SKM-1 treated with dmso at 0.1 percent for 144 hours (cell line): ENCODE data around the gene IGSF9B.

ENCODE experiments used
- DNase-seq: peaks from one replicate; lab custom pipeline; 2025; ENCODE audit not compliant: unreplicated experiment; lab: John Stamatoyannopoulos, UW

IGSF9B gene

DNA sequence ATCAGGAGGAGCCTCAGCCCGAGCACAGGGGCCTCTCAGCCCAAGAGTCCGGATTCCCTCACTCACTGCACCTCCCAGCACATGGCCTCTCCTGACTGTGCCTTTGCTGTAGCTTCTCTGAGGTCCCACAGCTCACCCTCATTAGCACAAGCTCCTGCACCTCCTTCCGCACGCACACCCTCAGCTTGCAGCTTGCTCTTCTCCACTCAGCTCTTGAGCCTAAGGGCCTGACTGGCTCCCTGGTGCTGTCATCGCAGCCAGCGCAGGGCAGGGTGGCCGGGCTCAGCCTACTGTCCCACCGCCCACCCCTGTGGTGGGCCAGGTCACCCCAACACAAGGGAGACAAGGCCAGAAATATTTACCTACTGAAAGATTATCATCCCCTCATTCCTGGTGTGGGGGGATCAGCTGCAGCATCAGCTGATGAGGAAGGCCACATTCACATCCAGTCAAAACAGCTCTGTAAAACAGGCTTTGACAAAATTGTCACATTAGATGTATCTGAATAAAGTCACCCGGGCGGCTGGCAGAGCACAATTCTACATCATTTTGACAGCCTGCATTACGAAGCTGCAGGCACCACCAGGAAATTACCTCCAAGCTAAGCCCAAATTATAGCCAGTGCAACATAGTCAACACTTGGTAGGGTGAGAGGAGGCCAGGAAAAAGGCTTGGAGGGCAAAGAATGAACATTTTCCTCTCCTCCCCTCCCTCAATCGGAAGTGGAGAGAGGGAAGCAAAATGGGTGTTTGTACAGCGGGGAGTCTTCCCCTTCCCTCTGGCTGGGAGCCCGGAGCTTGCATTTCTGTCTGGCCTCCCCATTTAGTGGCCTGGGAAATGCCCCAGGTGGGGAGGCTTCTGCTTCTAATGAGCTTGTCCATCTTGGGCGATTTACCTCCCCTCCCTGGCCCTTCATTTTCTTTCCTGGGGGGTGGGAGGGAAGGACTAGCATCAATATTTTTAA is 29.5 kb upstream of the IGSF9B start:
- DNase-seq: no peak

DNA sequence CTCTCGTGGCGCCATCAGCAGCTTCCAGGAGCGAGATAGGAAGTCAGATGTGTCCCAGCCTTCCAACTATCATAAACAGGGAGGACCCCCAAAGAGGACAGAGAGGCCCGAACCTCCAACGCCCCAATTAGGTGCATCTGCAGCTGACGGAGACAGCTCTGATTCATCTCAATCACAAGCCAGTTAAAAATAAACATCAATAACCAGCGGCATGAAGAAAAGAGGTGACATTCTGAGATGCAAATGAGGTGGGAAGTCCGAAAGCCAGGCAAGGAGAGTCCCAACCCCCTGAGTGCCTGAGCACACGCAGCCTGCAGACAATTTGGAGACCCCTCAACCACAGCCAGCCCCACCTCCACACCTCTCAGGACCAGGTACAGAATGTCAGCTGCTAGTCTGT is 28.1 kb upstream of the IGSF9B start:
- no peak for DNase-seq

DNA sequence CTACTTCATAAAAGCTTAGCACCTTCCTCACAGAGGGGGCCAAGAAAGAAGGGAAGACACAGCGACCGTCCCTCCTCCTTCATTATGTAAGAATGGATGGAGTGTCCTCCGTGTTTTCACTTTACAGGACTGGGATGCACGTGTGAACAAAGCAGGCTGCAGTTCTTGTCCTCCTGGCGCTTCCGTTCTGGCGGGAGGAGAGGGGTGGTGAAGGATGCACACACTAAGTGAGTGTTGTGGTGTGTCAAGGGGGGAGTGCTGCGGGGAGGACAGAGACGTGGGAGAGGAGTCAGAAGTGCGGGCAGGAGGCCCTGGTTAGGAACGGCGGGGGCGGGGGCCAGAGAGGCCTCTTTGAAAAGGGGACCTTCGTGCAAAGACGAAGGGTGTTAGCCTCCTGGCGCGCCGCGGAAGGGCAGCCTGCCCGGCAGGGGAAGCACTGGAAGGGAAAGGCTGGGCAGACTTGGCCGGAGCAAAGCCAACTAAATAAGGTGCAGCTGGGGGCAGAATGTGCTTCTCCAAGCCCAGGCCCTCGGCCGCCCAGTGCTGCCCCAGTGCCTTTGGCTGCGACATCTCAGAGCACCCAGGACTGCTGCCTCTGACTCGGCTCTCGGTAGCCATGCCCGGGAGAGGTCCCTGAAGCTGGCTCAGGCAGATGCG is 27.0 kb upstream of the IGSF9B start:
- no peak for DNase-seq

DNA sequence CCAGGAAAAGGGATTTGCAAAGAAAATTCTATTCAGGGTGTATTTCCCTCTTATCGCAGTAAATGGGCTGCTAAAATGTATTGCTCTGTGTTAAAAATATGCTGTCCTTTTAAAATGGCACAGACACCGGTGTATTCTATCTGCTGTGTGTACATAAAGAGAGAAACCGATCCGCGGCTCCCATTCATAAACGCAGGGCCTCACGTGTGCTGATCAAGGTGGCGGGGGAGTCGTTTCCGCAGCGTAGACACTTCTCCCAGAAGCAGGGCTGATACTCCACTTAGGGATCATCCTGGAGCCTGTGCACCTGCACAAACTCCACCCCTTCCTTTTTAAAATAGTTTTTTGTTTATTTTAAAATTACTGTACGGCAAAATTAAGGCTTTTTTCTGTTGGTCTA is 26.1 kb upstream of the IGSF9B start:
- DNase-seq: no peak

DNA sequence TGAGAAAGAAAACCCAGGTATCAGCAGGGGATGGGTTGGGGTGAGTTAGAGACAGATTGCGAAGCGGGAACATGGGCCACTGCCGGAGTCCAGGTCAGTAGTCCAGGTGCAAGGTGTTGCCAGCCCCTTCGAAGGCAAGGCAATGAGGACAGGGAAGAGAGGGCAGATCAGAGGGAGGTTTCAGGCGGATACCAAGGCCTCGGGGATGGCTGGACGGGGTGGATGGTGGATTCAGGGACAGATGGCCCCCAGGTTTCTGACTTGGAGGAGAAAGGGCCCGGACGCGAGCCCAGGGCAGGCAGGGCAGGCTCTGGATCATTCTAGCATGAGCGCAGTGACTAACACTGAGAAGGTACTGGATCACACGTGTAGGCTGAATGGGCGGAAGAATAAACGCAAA is 25.4 kb upstream of the IGSF9B start:
- DNase-seq: no peak

DNA sequence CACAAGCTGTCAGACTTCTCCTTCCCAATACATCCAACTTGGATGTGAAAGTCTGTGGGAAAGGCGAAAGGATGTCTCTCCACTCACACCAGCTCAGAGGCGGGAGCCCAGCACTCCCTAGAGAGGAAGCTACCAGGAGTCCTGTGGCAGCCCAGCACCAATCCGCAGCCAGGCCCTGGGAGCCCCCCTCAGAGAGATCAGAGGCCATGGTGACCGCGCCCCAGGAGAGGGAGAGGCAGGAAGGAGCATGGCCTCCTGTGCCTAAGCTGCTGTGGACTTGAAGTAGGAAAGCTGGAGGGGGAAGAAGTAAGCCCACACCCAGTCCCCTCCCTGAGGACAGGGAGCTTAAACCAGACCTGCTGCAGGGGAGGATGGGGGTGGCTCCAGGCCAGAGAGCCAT is 24.4 kb upstream of the IGSF9B start:
- DNase-seq: no peak

DNA sequence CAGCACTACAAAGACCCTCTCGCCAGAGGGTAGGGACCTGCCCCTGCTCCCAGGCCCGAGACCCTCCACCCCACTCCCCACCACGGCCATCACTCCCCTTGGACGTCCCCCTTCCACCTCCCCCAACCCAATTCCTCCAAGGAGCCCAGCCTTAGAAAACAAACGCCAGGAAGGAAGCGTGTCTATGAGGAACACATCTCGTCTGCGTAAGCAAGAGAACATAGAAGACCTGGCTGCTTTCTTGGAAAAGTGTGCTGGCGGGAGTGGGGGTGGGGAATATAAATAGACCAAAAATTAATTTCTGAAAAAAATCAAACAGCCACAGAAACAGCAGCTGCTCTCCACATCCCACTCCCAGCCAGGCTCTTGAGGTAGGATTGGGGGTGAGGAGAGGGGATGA is 23.9 kb upstream of the IGSF9B start:
- DNase-seq: no peak

DNA sequence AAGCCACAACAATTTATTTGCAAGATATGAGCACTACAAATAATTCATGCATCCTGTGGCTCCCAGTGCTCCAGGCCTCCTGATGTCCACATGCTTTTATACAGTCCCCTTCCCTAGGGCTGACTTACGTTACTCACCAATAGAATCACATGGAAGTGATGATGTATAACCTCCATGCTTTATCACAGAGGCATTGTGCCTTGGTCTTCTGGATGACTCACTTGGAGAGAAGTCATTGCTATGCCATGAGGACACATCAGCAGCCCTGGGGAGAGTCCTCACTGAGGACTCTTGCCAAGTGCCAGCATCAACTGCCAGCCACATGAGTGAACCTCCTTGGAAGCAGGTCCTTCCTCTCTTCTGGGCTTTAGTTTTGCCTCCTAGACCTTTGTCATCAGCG is 22.0 kb upstream of the IGSF9B start:
- no peak for DNase-seq

DNA sequence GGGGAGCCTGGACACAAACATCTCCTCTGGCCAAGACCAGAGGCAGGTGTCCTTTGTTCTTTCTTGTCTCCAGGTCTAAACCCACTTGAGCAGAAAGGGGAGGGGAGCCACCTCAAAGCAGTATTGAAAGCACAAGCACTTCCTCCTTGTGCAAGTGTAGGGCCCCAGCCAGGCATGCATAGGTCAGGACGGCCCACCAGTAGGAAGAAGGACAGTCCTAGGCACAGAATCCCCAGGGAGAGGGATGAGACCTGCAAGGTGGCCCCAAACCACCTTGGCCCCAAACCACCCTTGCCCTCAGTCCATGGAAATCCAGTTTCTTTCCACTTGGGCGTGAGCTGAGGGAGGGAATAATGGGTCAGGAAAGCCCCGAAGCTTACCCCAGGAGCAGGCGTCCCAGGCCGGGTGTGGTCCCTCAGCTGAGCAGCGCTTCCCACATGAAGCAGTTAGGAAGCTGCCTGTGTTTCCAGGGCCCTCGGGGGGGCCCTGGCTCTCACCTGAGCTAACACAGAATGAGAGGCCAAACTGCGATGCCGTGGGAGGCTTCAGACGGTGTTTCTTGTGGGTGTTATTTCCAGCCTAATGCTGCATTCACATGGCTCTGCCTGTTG is 20.4 kb upstream of the IGSF9B start:
- no peak for DNase-seq

DNA sequence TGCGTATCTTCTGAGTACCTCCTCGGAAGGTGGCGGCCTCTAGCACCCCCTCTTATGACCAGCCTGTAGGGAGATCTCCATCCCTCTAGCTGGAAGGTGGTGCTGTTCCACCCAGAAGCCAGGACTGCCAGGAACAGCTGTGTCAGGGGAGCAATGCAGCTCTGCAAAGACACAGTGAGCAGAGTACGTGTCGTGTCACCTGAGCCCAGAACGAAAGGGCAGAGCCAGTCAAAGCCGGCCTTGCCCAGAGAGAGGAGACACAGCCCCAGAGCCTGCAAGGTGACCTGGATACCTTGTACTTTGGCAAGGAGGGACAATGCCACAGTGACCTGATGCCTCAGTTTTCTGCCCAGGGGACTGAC is 18.7 kb upstream of the IGSF9B start:
- DNase-seq: no peak

DNA sequence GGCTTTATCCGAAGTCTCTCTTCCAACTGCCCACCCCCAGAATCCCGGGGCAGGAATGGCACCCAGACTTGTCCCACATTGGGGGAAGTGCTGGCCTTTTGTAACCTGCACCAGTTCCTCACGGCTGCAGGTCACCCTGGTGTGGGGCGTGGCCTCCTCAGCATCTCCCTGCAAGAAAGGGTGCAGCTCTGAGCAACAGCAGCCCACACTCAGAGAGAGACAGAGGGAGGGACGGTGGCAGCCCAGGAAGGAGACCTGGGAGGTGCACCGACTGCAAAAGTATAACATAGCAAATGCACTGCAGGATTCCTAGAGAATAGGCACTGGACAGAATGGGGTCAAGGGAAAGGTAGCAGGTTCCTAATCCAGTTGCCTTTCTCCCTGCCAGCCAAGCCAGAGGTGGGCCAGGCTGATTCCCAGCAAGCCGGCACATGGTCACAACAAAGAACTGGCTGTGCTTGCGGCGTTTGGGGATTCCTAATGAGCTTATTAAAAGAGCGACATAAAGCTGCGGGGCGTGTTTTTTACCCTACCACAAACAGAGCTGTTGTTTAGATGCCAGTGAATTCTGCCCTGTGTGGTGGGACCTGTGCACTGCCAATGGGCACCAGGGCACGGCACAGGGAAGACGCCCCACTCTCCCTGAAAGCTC is 18.2 kb upstream of the IGSF9B start:
- DNase-seq: no peak

DNA sequence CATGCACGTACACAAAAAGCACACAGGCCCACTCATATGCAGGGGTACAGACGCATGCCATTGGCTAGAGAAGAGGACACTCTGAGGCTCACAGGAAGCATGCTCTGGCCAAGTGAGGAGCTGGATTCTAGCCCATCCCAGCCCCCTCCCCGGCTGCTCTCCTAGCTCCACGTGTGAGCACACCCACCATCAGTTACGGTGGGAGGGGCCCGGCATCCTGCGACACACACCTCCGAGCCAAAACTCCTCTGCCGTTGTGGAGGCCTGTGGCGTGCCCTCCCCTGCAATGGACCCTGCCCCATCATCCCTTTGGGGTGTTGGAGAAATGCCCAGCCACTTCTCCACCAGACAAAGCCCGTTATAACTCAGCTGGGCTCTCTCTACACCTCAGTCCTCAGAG is 15.1 kb upstream of the IGSF9B start:
- DNase-seq: no peak

DNA sequence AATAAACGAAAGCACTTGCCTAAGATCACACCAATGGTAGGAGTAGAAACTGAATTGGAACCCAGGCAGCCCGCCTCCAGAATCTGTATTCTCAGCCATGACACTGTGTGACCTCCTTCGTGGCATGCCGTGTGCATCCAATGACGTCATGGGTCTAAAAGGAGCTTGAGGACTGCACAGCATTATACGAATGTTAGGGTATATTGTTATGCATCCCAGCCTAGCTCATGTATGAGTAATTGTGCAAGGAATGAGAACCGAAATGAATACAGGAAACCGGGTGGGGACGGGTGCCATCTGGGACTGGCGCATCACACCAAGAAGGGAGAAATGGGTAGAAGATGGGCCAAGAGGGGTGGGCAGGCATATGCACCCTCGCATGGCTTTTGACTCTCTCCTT is 12.3 kb upstream of the IGSF9B start:
- no peak for DNase-seq

DNA sequence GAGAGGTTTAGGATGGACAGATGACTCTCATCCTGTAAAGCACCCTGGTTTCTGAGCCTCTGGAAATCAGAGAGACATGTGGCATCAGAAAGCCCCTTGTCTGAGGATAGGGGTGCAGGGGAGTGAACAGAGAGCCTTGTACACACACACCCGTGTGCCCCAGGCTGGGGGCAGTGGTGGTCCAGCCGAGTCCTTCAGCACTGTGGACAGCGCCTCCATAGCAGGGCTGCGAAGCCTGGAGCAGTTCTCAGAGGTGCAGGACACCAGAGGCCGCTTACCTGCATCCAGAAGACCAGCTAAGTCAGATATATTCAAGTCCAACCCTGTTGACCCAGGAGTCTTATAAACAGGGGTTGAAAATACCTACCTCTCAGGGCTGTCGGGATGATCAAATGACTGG is 11.5 kb upstream of the IGSF9B start:
- no peak for DNase-seq

DNA sequence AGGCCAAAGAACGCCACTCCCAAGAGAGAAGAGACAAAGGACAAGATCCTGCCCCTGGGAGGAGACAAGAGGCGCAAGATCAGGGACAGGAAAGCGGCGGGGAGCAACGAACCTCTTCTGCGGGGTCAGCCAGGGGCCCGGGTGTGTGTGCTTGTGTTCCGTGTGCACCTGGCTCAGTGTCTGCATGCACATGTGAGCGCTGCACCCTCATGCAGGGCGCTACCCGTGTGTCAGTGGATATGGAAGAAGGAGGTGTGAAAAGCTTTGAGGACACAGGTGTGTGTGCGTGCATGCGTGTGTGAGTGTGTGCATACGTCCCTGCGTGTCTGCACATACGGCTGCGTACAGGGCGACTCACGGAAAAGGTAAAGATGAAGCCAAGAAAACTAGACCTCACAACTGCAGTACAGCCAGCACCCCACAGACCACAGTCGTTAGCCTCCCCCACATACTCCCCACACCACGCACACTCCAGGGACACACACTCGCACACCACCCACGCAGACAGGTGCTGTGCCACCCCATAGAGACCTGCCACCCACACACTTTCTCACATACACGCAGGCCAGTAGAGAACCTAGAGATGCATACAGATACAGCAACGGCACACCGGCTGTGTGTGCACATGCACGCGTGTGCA is 11.0 kb upstream of the IGSF9B start:
- DNase-seq: no peak

DNA sequence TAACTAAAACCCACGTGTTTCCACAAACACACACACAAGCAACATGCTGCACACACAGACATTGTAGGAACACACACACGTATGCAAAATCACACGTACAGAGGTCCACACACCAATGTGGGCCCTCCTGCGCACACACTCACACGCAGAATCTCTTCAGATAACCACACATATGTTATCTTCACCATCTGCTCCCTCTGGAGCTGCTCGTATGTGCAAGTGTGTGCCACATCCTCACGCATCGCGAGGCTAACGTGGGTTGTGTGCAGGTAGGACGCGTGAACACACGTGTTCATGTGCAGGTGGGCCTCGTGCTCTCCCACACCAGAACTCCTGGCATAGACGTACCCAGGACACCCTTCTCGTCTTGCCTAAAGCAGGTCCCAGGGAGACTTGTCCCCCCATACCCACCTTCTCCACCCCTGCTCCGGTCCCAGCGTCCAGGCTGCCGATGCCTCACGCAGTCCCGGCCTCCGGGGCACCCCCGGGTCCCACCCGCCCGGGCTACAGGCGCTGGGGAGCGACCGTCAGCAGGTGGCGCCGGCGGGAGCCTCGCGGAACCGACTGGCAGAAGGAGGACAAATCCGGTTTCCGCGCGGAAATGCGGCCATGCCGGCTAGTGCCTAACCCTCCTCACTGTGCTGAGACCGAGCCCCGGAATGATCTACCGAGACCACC is 10.3 kb upstream of the IGSF9B start:
- no peak for DNase-seq

DNA sequence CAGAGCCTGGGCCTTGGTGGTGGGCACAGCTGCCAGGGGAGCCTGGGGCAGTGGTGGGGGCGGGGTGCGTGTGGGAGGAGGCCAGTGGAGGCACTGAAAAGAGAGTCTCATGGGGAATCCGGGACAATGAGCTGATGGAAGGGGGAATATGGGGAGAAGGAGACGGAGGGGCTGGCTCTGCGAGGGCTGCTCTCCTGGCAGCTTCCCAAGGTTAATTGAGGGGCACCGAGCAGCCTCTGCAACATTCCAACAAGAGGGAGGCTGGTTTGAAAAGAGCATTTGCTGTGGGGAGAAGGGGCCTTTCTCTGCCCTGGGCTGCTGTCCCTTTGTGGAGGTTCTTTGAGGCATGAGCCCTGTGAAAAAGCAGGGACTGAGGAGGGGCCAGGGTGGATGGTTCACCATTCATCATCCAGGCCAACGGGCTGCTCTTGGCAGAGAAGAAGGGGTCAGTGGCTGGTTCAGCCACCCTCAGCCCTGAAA is 9.4 kb upstream of the IGSF9B start:
- DNase-seq: no peak

DNA sequence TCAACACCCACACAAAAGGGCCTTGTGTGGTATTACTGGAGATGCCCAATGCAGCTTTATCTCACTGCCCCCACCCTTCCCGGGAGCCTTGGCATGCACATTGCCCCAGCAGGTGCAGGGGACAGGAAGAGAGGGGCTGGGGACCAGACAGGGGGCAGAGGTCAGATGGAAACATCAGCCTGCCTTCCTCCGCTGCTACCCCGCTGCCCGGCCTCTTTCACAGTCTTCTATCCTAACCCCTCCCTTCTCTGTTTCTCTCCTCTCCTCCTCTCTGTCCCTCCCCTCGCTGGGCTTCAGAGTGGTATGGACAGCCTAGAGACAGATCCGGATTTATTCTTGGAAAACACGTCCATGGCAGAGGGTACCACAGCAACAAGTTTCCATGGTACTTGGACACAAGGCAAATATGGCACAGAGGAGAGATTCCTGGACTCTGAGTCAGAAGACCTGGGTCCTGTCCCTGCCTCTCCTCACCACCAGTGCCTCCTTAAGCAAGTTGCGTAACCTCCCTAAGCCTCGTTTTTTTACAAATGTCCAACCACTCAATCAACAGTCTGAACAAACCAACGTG is 8.3 kb upstream of the IGSF9B start:
- DNase-seq: no peak

DNA sequence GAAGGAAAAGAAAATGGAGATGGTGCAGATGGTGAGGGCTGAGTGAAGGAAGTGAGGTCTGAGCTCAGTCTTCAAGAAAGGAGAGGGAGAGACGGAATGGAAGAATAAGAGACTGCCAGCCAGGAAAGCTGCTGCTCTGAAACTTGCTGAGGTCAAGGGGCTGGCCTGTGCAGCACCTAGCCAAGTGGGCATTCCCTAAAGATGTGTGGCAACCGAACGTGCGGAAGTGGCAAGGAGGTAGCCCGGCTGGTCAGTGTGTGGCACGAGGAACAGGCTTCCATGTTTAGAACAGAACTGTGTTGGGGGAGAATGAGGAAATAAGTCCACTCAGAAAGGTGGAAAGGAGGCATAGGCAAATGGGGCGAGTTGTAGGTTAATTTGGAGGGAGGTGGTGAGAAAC is 7.6 kb upstream of the IGSF9B start:
- DNase-seq: no peak

DNA sequence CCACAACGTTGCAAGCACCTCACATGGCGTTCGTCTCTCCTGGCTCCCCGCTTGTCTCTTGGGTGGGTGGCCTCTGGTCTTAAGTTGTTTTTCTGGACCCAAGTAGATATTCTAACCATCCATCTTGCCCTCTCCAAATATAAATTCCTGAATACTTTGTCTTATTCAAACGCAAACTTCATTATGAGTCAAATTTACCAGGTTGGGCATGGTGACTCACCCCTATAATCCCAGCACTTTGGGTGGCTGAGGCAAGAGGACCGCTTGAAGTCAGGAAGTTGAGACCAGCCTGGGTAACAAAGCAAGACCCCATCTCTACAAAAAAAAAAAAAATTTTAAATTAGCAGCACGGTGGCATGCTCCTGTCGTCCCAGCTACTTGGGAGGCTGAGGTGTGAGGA is 5.1 kb upstream of the IGSF9B start:
- DNase-seq: no peak
